Small intestine (tissue), 7 donors: ENCODE data around the gene NBEAL1. TPM values are rescaled to one million over a fixed set of nuclear protein-coding genes. Genes with fewer than 3 reads are reported as not detected.
"Not testable (repeated sequence)": the region's sequence is repeated elsewhere in the genome, so short reads cannot be mapped to it uniquely, and the experiment has no call there.

Source experiments
- DNase-seq, 2 donors: peaks; one replicate each; pipeline versions ENCODE4 v3.0.0 to v3.0.0-alpha.2; 2013
- FAIRE-seq: peaks from 2 replicates; lab custom pipeline; 2012; peaks lifted over from hg19 to GRCh38; lab: Jason Lieb, UNC
- H3K27ac ChIP-seq, 3 donors: one replicate each; pipeline ENCODE4 v1.5.1; 2013; ENCODE audit warnings: low read length in 2 of 3, mild to moderate bottlenecking in 2 of 3, control low read depth in 1 of 3, inconsistent platforms in 1 of 3, low read depth in 1 of 3, moderate library complexity in 1 of 3
- H3K27me3 ChIP-seq, 3 donors: one replicate each; pipeline ENCODE4 v1.6.1; 2013; ENCODE audit warnings: low read length in 3 of 3, inconsistent platforms in 1 of 3; ENCODE audit not compliant: control insufficient read depth in 3 of 3, insufficient read depth in 3 of 3
- H3K36me3 ChIP-seq, 3 donors: one replicate each; pipeline ENCODE4 v1.6.1; 2013; ENCODE audit warnings: low read length in 3 of 3, inconsistent platforms in 1 of 3, low read depth in 1 of 3, mild to moderate bottlenecking in 1 of 3, moderate library complexity in 1 of 3; ENCODE audit not compliant: control insufficient read depth in 3 of 3, insufficient read depth in 2 of 3
- H3K4me1 ChIP-seq, 3 donors: one replicate each; pipeline ENCODE4 v1.6.1; 2013; ENCODE audit warnings: low read length in 2 of 3, inconsistent platforms in 1 of 3, low read depth in 1 of 3, mild to moderate bottlenecking in 1 of 3, moderate library complexity in 1 of 3; ENCODE audit not compliant: control insufficient read depth in 3 of 3, insufficient read depth in 2 of 3
- H3K4me3 ChIP-seq, 3 donors: one replicate each; pipeline ENCODE4 v1.5.1; 2013; ENCODE audit warnings: low read length in 3 of 3, control low read depth in 1 of 3, inconsistent platforms in 1 of 3, low read depth in 1 of 3, mild to moderate bottlenecking in 1 of 3, moderate library complexity in 1 of 3
- H3K9me3 ChIP-seq, 2 donors: one replicate each; pipeline ENCODE4 v1.6.1; 2013; ENCODE audit warnings: low read depth in 1 of 2, low read length in 1 of 2; ENCODE audit not compliant: control insufficient read depth in 2 of 2, insufficient read depth in 1 of 2
- WGBS, 3 donors: extraction: QIAGEN DNeasy Blood & Tissue Kit; methylation state at CpG; one replicate each; pipeline ENCODE4 v1.1.7; 2013; 5-methylcytosine and 5-hydroxymethylcytosine counted together
- polyA plus RNA-seq, 4 donors: library from polyadenylated mRNA; stranded (reverse) in 3 of 4; unstranded in 1 of 4; fragments of 200-250 nt in 3 of 4; fragments of 120-200 nt in 1 of 4; gene quantifications; one replicate each; pipeline versions ENCODE4 v1.2.1 to v1.2.3, GENCODE V29; 2013
- donor health status: healthy with polysubstance abuse.
- donor health status: control.
- donor health status: control.
- donor health status: Bipolar disorder and iron deficiency.
- donor health status: healthy.

The NBEAL1 gene
- polyA plus RNA-seq, 4 donors = 6.5 to 12.7 (median 11.8) TPM

DNA sequence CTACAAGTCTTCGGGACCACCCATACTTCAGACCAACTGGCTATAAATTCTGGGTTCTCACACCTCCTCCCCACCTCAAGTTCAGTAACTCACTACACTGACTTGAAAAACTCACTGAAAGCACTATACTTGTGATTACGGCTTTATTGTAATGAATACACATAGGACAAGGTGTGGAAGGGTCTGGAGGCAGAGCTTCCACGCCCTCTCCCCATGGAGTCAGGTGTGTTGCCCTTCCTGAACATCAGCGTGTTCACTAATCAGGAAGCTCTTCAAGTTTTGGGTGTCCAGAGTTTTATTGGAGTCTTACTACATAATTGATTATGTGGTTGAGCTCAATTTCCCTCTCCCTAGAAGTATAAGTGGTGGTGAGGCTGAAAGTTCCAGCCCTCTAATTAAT, 27.5 kb downstream of the NBEAL1 start:
- Histone ChIP-seq H3K4me3 (no peak overlapping the region), H3K9me3 (no peaks in the 10 kb centered on the region), H3K4me1 (peaks cover 1 to 21% (median 3%) of the 10 kb centered on the region in 3 donors), H3K27me3 (no peaks in the 10 kb centered on the region), H3K27ac (peak overlapping the region in 1 of 3 donors; percentile 63), H3K36me3 (peaks cover 3 to 20% (median 7%) of the 10 kb centered on the region in 3 donors)
- no peak for DNase-seq
- WGBS, 3 donors = 88 to 93% (median 92%) methylated on average over 4 of the region's 4 CpGs
- FAIRE-seq = no peak

DNA sequence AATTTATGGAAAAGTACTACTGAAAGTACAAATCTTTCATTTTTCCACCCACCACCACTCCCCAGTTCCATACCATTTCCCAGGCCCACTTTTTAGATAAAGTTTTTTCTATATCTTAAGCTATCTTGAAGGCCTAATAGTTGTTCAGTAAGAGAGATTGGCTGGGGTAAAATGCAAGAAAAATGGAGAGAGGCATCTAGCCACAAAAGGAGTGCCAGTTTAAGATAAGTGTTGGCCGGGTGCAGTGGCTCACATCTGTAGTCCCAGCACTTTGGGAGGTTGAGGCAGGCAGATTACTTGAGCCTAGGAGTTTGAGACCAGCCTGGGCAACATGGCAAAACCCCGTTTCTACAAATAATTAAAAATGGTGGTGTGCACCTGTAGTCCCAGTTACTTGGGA, 28.6 kb downstream of the NBEAL1 start:
- no peaks in the 10 kb centered on the region for H3K9me3 ChIP-seq
- no peaks in the 10 kb centered on the region for H3K27me3 ChIP-seq
- H3K27ac ChIP-seq = no peak overlapping the region
- peaks cover 3 to 23% (median 9%) of the 10 kb centered on the region in 3 donors for H3K36me3 ChIP-seq
- H3K4me1 ChIP-seq = peaks cover 1 to 21% (median 3%) of the 10 kb centered on the region in 3 donors
- WGBS, 3 donors = 95 to 98% (median 98%) methylated on average over 2 of the region's 2 CpGs
- DNase-seq = no peak
- FAIRE-seq = no peak
- H3K4me3 ChIP-seq = no peak overlapping the region

DNA sequence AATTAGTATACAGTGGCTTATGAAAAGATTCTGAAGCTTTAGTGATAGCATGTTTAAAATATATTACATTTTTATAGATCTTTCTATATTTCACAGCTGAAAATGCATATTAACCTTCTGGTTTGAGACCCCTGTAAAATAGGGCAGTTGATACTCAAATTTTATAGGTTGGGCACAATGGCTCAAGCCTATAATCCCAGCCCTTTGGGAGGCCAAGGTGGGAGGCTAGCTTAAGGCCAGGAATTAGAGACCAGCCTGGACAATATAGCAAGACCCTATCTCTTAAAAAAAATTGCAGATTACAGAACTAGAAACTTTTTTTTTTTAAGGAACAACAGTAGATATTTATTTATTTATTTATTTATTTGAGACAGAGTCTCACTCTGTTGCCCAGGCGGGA, 31.2 kb downstream of the NBEAL1 start:
- Histone ChIP-seq H3K27me3 (no peaks in the 10 kb centered on the region), H3K27ac (no peak overlapping the region), H3K36me3 (peaks cover 3 to 24% (median 11%) of the 10 kb centered on the region in 3 donors), H3K4me3 (no peak overlapping the region), H3K9me3 (no peaks in the 10 kb centered on the region), H3K4me1 (peaks cover 0 to 11% (median 3%) of the 10 kb centered on the region in 3 donors)
- no peak for FAIRE-seq
- DNase-seq = no peak
- 97 to 100% (median 100%) methylated on average over 1 of the region's 1 CpG for WGBS, 3 donors

DNA sequence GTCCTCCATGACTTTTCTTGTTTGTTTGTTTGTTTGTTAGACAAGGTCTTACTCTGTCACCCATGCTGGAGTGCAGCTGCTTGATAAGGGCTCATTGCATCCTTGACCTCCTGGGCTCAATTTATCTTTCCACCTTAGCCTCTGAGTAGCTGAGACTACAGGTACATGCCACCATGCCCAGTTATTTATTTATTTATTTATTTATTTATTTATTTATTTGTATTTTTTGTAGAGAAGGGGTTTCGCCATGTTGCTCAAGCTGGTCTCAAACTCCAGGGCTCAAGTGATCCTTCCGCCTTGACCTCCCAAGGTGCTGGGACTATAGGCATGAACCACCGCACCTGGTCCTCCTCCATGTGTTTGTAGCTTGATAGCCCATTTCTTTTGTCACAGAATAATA, 37.9 kb downstream of the NBEAL1 start:
- FAIRE-seq = no peak
- WGBS, 3 donors = 97 to 98% (median 97%) methylated on average over 3 of the region's 3 CpGs
- Histone ChIP-seq H3K4me3 (no peak overlapping the region), H3K27ac (no peak overlapping the region), H3K36me3 (peaks cover 4 to 28% (median 7%) of the 10 kb centered on the region in 3 donors), H3K4me1 (no peaks in the 10 kb centered on the region), H3K9me3 (no peaks in the 10 kb centered on the region), H3K27me3 (no peaks in the 10 kb centered on the region)
- no peak for DNase-seq

DNA sequence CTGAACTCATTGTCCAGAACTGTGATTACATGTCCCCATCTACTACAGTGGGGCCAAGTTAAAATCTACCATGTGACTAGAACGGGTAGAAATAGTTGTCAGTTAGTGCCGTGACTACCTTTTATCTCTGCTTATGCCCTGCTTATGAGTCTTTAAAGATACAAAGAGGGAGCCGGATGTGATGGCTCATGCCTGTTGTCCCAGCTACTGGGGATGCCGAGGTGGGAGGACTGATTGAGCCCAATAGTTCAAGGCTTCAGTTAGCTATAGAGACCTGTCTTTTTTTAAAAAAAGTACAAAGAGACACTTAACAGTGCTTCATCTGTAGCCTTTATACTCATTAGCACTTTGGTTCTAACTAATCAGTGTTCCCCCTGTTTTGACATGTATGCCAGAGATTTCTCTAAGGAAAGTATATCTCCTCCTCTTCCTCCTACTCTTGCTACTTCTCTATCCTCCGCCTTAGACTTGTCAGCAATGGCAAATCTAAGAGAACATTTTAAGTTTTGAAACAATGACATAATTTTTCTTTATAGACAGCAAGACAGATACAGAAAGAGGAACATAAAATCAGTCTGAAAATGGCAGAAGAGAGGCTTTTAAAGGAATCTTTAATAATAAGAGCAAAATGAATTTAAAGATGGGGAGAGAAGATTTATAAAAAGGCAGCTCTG, 45.0 kb downstream of the NBEAL1 start:
- no peaks in the 10 kb centered on the region for H3K4me1 ChIP-seq
- H3K9me3 ChIP-seq = no peaks in the 10 kb centered on the region
- no peak overlapping the region for H3K4me3 ChIP-seq
- no peaks in the 10 kb centered on the region for H3K27me3 ChIP-seq
- no peak for FAIRE-seq
- WGBS, 3 donors = 95% methylated on average over 5 of the region's 5 CpGs
- no peak for DNase-seq
- H3K36me3 ChIP-seq = peaks cover 3 to 28% (median 10%) of the 10 kb centered on the region in 3 donors
- no peak overlapping the region for H3K27ac ChIP-seq

DNA sequence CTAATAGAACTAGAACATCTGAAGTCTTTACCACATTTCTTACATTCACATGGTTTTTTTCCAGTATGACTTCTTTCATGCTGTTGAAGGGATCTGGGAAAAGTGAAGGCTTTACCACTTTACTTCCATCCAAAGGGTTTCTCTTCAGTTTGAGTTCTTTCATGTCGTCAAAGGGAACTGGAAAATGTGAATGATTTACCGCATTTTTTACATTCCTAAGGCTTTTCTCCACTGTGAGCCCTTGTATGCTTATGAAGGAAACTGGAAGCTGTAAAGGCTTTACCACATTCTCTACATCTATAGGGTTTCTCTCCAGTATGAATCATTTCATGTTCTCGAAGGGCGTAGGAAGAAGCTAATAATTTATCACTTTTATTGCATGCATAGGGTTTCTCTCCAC, 46.7 kb downstream of the NBEAL1 start:
- Histone ChIP-seq H3K27me3 (no peaks in the 10 kb centered on the region), H3K36me3 (peaks cover 3 to 26% (median 10%) of the 10 kb centered on the region in 3 donors), H3K9me3 (no peaks in the 10 kb centered on the region), H3K4me3 (no peak overlapping the region), H3K27ac (no peak overlapping the region), H3K4me1 (no peaks in the 10 kb centered on the region)
- no peak for DNase-seq
- 71 to 87% (median 84%) methylated on average over 4 of the region's 4 CpGs for WGBS, 3 donors
- FAIRE-seq = no peak

DNA sequence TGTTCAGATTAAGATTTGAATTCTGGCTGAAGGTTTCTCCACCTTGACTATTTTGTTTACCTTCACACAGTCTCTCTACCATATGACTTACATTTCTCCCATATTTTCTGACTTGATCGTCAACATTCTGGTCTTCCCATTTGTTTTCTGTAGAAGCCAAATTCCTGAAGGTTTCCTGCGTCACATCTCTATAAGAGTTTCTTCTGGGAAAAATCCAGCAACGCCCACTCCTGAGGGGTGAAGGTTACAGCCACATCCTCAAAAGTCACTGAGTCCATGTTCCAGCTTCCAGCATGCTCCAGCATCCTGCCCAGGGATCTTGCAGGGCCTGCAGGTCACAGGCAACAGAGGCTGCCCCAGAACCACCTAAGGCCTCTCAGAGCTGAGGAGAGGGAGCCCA, 47.5 kb downstream of the NBEAL1 start:
- Histone ChIP-seq H3K4me3 (no peak overlapping the region), H3K4me1 (no peaks in the 10 kb centered on the region), H3K9me3 (peaks cover 0 to 6% of the 10 kb centered on the region in 2 donors), H3K36me3 (peaks cover 3 to 27% (median 10%) of the 10 kb centered on the region in 3 donors), H3K27ac (no peak overlapping the region), H3K27me3 (no peaks in the 10 kb centered on the region)
- no peak for FAIRE-seq
- 84 to 96% (median 95%) methylated on average over 3 of the region's 3 CpGs for WGBS, 3 donors
- DNase-seq = no peak

DNA sequence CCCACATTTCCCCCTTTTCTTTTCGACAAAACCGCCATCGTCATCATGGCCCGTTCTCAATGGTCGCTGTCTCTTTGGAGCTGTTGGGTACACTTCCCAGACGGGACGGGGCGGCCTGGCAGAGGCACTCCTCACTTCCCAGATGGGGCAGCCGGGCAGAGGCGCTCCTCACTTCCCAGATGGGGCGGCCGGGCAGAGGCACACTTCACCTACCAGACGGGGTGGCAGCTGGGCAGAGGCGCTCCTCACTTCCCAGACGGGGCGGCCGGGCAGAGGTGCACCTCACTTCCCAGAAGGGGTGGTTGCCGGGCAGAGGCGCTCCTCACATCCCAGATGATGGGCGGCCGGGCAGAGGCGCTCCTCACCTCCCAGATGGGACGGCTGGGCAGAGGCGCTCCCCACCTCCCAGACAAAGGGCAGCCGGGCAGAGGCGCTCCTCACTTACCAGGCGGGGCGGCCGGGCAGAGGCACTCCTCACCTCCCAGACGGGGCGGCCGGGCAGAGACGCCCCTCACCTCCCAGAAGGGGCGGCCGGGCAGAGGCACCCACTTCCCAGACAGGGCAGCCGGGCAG, 51.9 kb downstream of the NBEAL1 start:
- WGBS, 3 donors = 98 to 99% (median 98%) methylated on average over 32 to 36 of the region's 36 CpGs
- peaks cover 5 to 19% (median 6%) of the 10 kb centered on the region in 3 donors for H3K36me3 ChIP-seq
- FAIRE-seq, H3K4me3 ChIP-seq, H3K27ac ChIP-seq, H3K27me3 ChIP-seq, H3K4me1 ChIP-seq, DNase-seq, H3K9me3 ChIP-seq: not testable (repeated sequence)
